Naive thymus-derived CD8-positive, alpha-beta T cell (primary cell): ENCODE results near the gene EVI5L. TPM values are rescaled to one million over a fixed set of nuclear protein-coding genes. Genes with fewer than 3 reads are reported as not detected.

ENCODE experiments used
- ATAC-seq, 2 donors: fragments of 150-1000 bp; cut with Tn5 transposase in 1 of 2; sonication (Bioruptor Pico), chemical (Tn5 transposase) in 1 of 2; 1 replicate in 1 of 2; 2 replicates in 1 of 2; pipeline ENCODE4 v1.10.0; 2021; ENCODE audit warnings: mild to moderate bottlenecking in 2 of 2, moderate library complexity in 2 of 2
- POLR2A ChIA-PET: fragments of 350-600 bp; sonication (Branson Sonifier 250); formaldehyde crosslinking; loops from one replicate; lab custom pipeline; 2021; ENCODE audit warnings: antibody characterized with exemption; lab: Charles Lee
- DNase-seq, 10 donors: peaks; one replicate each; pipeline versions ENCODE4 v3.0.0 to v3.0.0-alpha.2; 2020 to 2022
- H3K27ac Mint-ChIP-seq, 10 donors: one replicate each; pipeline ENCODE4 v1.8.0; 2020 to 2022; ENCODE audit warnings: mild to moderate bottlenecking in 10 of 10, mixed read lengths in 10 of 10, moderate library complexity in 4 of 10, inconsistent platforms in 1 of 10
- H3K27me3 Mint-ChIP-seq, 5 donors: one replicate each; pipeline ENCODE4 v1.8.0; 2021 to 2022; ENCODE audit warnings: mixed read lengths in 5 of 5
- H3K36me3 Mint-ChIP-seq, 3 donors: one replicate each; pipeline ENCODE4 v1.8.0; 2020 to 2022; ENCODE audit warnings: mixed read lengths in 3 of 3, mild to moderate bottlenecking in 2 of 3, inconsistent platforms in 1 of 3
- H3K4me1 Mint-ChIP-seq, 4 donors: one replicate each; pipeline ENCODE4 v1.8.0; 2021 to 2022; ENCODE audit warnings: mixed read lengths in 4 of 4
- H3K4me3 Mint-ChIP-seq, 10 donors: one replicate each; pipeline ENCODE4 v1.8.0; 2020 to 2022; ENCODE audit warnings: mild to moderate bottlenecking in 10 of 10, mixed read lengths in 10 of 10, moderate library complexity in 6 of 10, inconsistent platforms in 1 of 10
- H3K9me3 Mint-ChIP-seq, 9 donors: one replicate each; pipeline ENCODE4 v1.8.0; 2020 to 2022; ENCODE audit warnings: mixed read lengths in 9 of 9, mild to moderate bottlenecking in 3 of 9, inconsistent platforms in 1 of 9, moderate library complexity in 1 of 9
- polyA plus RNA-seq, 3 donors: library from polyadenylated mRNA; unstranded; fragments of 300-500 nt; fragmentation: Illumina TruSeq; gene quantifications; one replicate each; pipeline ENCODE4 v1.2.3, GENCODE V29; 2021
- total RNA-seq, 8 experiments: library from RNA in 2 of 8; stranded (reverse) in 2 of 8; gene quantifications; one replicate each; pipeline ENCODE4 v1.2.3 and lab custom pipeline; 2021 to 2026

EVI5L gene
- total and polyA plus RNA-seq, 5 experiments from 2014 or later = 1.1 to 11.5 (median 2.7) TPM

GRCh38 chr19:7900931-7901330, 70.9 kb downstream of the EVI5L start:
- H3K27me3 Mint-ChIP-seq = peaks cover 0 to 6% (median 0%) of the 10 kb centered on the region in 5 donors
- no peak overlapping the region for H3K27ac Mint-ChIP-seq
- DNase-seq (no peak), ATAC-seq (no peak)
- H3K36me3 Mint-ChIP-seq = peaks cover 0 to 6% (median 3%) of the 10 kb centered on the region in 3 donors
- peak overlapping the region in 1 of 10 donors; percentile 20 for H3K4me3 Mint-ChIP-seq
- POLR2A ChIA-PET = interaction anchor here (0.6 to 1.7 kb wide), 4 partner anchors 11 to 265 kb away, joined by 3 to 4 read pairs (median 3); partner anchors contain the start of gene SNAPC2
- peaks cover 0 to 3% (median 0%) of the 10 kb centered on the region in 9 donors for H3K9me3 Mint-ChIP-seq
- H3K4me1 Mint-ChIP-seq = peaks cover 13 to 30% (median 29%) of the 10 kb centered on the region in 4 donors

GRCh38 chr19:7901337-7901736, 71.3 kb downstream of the EVI5L start:
- ATAC-seq (no peak), DNase-seq (no peak)
- peaks cover 15 to 34% (median 33%) of the 10 kb centered on the region in 4 donors for H3K4me1 Mint-ChIP-seq
- H3K9me3 Mint-ChIP-seq = peaks cover 0 to 3% (median 0%) of the 10 kb centered on the region in 9 donors
- POLR2A ChIA-PET = interaction anchor here (1.2 to 1.7 kb wide), 2 partner anchors 19 to 33 kb away, joined by 3 to 4 read pairs; partner anchors contain the start of gene SNAPC2
- H3K27ac Mint-ChIP-seq = no peak overlapping the region
- no peak overlapping the region for H3K4me3 Mint-ChIP-seq
- H3K36me3 Mint-ChIP-seq = peaks cover 0 to 7% (median 6%) of the 10 kb centered on the region in 3 donors
- peaks cover 0 to 6% (median 0%) of the 10 kb centered on the region in 5 donors for H3K27me3 Mint-ChIP-seq

GRCh38 chr19:7902796-7903243, 72.8 kb downstream of the EVI5L start:
- Mint-ChIP-seq H3K4me1 (peaks cover 16 to 43% (median 41%) of the 10 kb centered on the region in 4 donors), H3K4me3 (peak overlapping the region; percentile 84 to 95 (median 90)), H3K9me3 (peaks cover 0 to 3% (median 0%) of the 10 kb centered on the region in 9 donors), H3K36me3 (peaks cover 0 to 11% (median 6%) of the 10 kb centered on the region in 3 donors), H3K27ac (peak overlapping the region; percentile 90 to 99 (median 94)), H3K27me3 (peaks cover 0 to 6% (median 0%) of the 10 kb centered on the region in 5 donors)
- POLR2A ChIA-PET = interaction anchor here (0.6 to 3.0 kb wide), 13 partner anchors 11 to 833 kb away, joined by 3 to 69 read pairs (median 4); partner anchors contain the start of genes PET100, SNAPC2, TIMM44 and XAB2
- DNase-seq (no peak), ATAC-seq (no peak)

GRCh38 chr19:7903244-7904073, 73.4 kb downstream of the EVI5L start, which contains the start of gene MAP2K7:
TSS of gene MAP2K7 (plus strand) at chr19:7903877. CDS start at chr19:7903945, 68 bp downstream.
- Mint-ChIP-seq H3K36me3 (peaks cover 0 to 11% (median 6%) of the 10 kb centered on the region in 3 donors), H3K27ac (peak within 1 kb of the TSS; percentile 91 to 99 (median 96)), H3K4me3 (peak within 1 kb of the TSS; percentile 84 to 95 (median 90)), H3K4me1 (peaks cover 16 to 46% (median 42%) of the 10 kb centered on the region in 4 donors), H3K27me3 (peaks cover 0 to 6% (median 0%) of the 10 kb centered on the region in 5 donors), H3K9me3 (peaks cover 0 to 3% (median 0%) of the 10 kb centered on the region in 9 donors)
- POLR2A ChIA-PET = interaction anchor here (0.6 to 3.0 kb wide), 20 partner anchors 9 to 1132 kb away, joined by 3 to 69 read pairs (median 3); partner anchors contain the start of genes NDUFA7, PET100, RPS28 and SNAPC2
- ATAC-seq = peak; percentile 83 to 85
- DNase-seq = peak; percentile 100

- Mint-ChIP-seq H3K4me3 (peak overlapping the region; percentile 83 to 95 (median 90)), H3K27me3 (peaks cover 0 to 6% (median 0%) of the 10 kb centered on the region in 5 donors), H3K36me3 (peaks cover 0 to 11% (median 6%) of the 10 kb centered on the region in 3 donors), H3K9me3 (peaks cover 0 to 3% (median 0%) of the 10 kb centered on the region in 9 donors), H3K27ac (peak overlapping the region; percentile 86 to 97 (median 94)), H3K4me1 (peaks cover 16 to 48% (median 42%) of the 10 kb centered on the region in 4 donors)
- DNase-seq (peak in 8 of 10 donors; percentile 74 to 88 (median 76)), ATAC-seq (peak; percentile 50 to 72)
- POLR2A ChIA-PET = interaction anchor here (0.6 to 3.0 kb wide), 19 partner anchors 8 to 1133 kb away, joined by 3 to 69 read pairs (median 3); partner anchors contain the start of genes NDUFA7, PET100, RPS28 and SNAPC2
Measured at GRCh38 chr19:7904074-7905020, 74.3 kb downstream of the EVI5L start.

GRCh38 chr19:7905268-7905667, 75.2 kb downstream of the EVI5L start:
- Mint-ChIP-seq H3K27me3 (peaks cover 0 to 6% (median 0%) of the 10 kb centered on the region in 5 donors), H3K27ac (peak overlapping the region; percentile 86 to 97 (median 94)), H3K36me3 (peaks cover 0 to 13% (median 6%) of the 10 kb centered on the region in 3 donors), H3K4me1 (peaks cover 16 to 48% (median 42%) of the 10 kb centered on the region in 4 donors), H3K9me3 (peaks cover 0 to 3% (median 0%) of the 10 kb centered on the region in 9 donors), H3K4me3 (peak overlapping the region; percentile 83 to 94 (median 88))
- ATAC-seq (no peak), DNase-seq (no peak)
- POLR2A ChIA-PET = interaction anchor here (2.5 kb wide), 1 partner anchor 15 kb away, joined by 8 read pairs; the partner anchor contains the start of gene SNAPC2

GRCh38 chr19:7905859-7906258, 75.8 kb downstream of the EVI5L start:
- DNase-seq (no peak), ATAC-seq (no peak)
- Mint-ChIP-seq H3K27me3 (peaks cover 0 to 6% (median 0%) of the 10 kb centered on the region in 5 donors), H3K27ac (peak overlapping the region in 9 of 10 donors; percentile 14 to 96 (median 89)), H3K9me3 (peaks cover 0 to 3% (median 0%) of the 10 kb centered on the region in 9 donors), H3K36me3 (peaks cover 0 to 18% (median 6%) of the 10 kb centered on the region in 3 donors), H3K4me1 (peaks cover 16 to 51% (median 42%) of the 10 kb centered on the region in 4 donors), H3K4me3 (peak overlapping the region; percentile 54 to 93 (median 84))
- POLR2A ChIA-PET = interaction anchor here (2.5 kb wide), 1 partner anchor 15 kb away, joined by 8 read pairs; the partner anchor contains the start of gene SNAPC2

- Mint-ChIP-seq H3K27me3 (peaks cover 0 to 6% (median 0%) of the 10 kb centered on the region in 5 donors), H3K36me3 (peaks cover 0 to 27% (median 13%) of the 10 kb centered on the region in 3 donors), H3K27ac (peak overlapping the region in 1 of 10 donors; percentile 66), H3K4me1 (peaks cover 16 to 51% (median 42%) of the 10 kb centered on the region in 4 donors), H3K9me3 (peaks cover 0 to 3% (median 0%) of the 10 kb centered on the region in 9 donors), H3K4me3 (peak overlapping the region in 2 of 10 donors; percentile 27 to 39)
- ATAC-seq (no peak), DNase-seq (no peak)
- POLR2A ChIA-PET = interaction anchor here (0.7 to 2.5 kb wide), 3 partner anchors 10 to 75 kb away, joined by 3 to 8 read pairs (median 5); partner anchors contain the start of gene SNAPC2
Measured at GRCh38 chr19:7907122-7907521, 77.1 kb downstream of the EVI5L start.

GRCh38 chr19:7907544-7907943, 77.5 kb downstream of the EVI5L start:
- Mint-ChIP-seq H3K4me1 (peaks cover 16 to 49% (median 40%) of the 10 kb centered on the region in 4 donors), H3K36me3 (peaks cover 0 to 27% (median 14%) of the 10 kb centered on the region in 3 donors), H3K27ac (peak overlapping the region in 1 of 10 donors; percentile 81)

GRCh38 chr19:7908078-7908699, 78.2 kb downstream of the EVI5L start:
- peak overlapping the region in 1 of 10 donors; percentile 81 for H3K27ac Mint-ChIP-seq
- H3K4me3 Mint-ChIP-seq = peak overlapping the region in 1 of 10 donors; percentile 14
- peaks cover 14 to 42% (median 34%) of the 10 kb centered on the region in 4 donors for H3K4me1 Mint-ChIP-seq

More at GRCh38 chr19:7907544-7907943, 77.5 kb downstream of the EVI5L start:
- Mint-ChIP-seq H3K27me3 (peaks cover 0 to 6% (median 0%) of the 10 kb centered on the region in 5 donors), H3K9me3 (peaks cover 0 to 3% (median 0%) of the 10 kb centered on the region in 9 donors), H3K4me3 (peak overlapping the region in 3 of 10 donors; percentile 14 to 39 (median 27))
- POLR2A ChIA-PET = interaction anchor here (0.7 to 2.5 kb wide), 4 partner anchors 9 to 75 kb away, joined by 3 to 8 read pairs (median 6); partner anchors contain the start of gene SNAPC2
- ATAC-seq (no peak), DNase-seq (no peak)

More at GRCh38 chr19:7908078-7908699, 78.2 kb downstream of the EVI5L start:
- Mint-ChIP-seq H3K9me3 (peaks cover 0 to 3% (median 0%) of the 10 kb centered on the region in 9 donors), H3K36me3 (peaks cover 0 to 33% (median 17%) of the 10 kb centered on the region in 3 donors), H3K27me3 (peaks cover 0 to 6% (median 0%) of the 10 kb centered on the region in 5 donors)
- DNase-seq (no peak), ATAC-seq (no peak)
- POLR2A ChIA-PET = interaction anchor here (1.0 to 1.6 kb wide), 2 partner anchors 9 to 12 kb away, joined by 6 to 8 read pairs; partner anchors contain the start of gene SNAPC2
